H1 (cell line): ENCODE data around the gene GET3. TPM values are rescaled to one million over a fixed set of nuclear protein-coding genes. Genes with fewer than 3 reads are reported as not detected.
A peak's percentile ranks its signal among the peaks of the same experiment; 100 is the strongest.

Source experiments
- CTCF ChIA-PET: fragments of 300-600 bp; sonication (Branson Sonifier 250); formaldehyde crosslinking; loops from one replicate; lab custom pipeline; 2021; ENCODE audit not compliant: partially characterized antibody; lab: Charles Lee
- POLR2A ChIA-PET: fragments of 300-600 bp; sonication (Branson Sonifier 250); formaldehyde crosslinking; loops from one replicate; lab custom pipeline; 2021; ENCODE audit warnings: inconsistent platforms; ENCODE audit not compliant: partially characterized antibody; lab: Charles Lee
- DNase-seq, 2 experiments: peaks; one replicate each; pipeline versions ENCODE4 v3.0.0 to v3.0.0-alpha.2; 2010 to 2022; ENCODE audit warnings: low spot score in 2 of 2, low read depth in 1 of 2, mixed read lengths in 1 of 2
- FAIRE-seq: peaks from 2 replicates; lab custom pipeline; 2011; peaks lifted over from hg19 to GRCh38; lab: Jason Lieb, UNC
- H2AFZ ChIP-seq: 2 replicates; pipeline ENCODE4 v1.8.1; 2012; ENCODE audit warnings: low read length, inconsistent platforms
- H2AK5ac ChIP-seq: 2 replicates; pipeline ENCODE4 v1.6.1; 2013; ENCODE audit warnings: low read depth, low read length
- H2BK120ac ChIP-seq: replicated peaks from 2 replicates; pipeline ENCODE3; 2013; ENCODE audit warnings: low read depth, low read length, inconsistent platforms
- H2BK12ac ChIP-seq: 2 replicates; pipeline ENCODE4 v1.6.1; 2013; ENCODE audit warnings: low read depth, low read length
- H2BK15ac ChIP-seq: 2 replicates; pipeline ENCODE4 v1.6.1; 2013; ENCODE audit warnings: low read length
- H2BK20ac ChIP-seq: 2 replicates; pipeline ENCODE4 v1.6.1; 2013; ENCODE audit warnings: low read length
- H2BK5ac ChIP-seq: 2 replicates; pipeline ENCODE4 v1.6.1; 2013; ENCODE audit warnings: low read depth, low read length
- H3K14ac ChIP-seq: 2 replicates; pipeline ENCODE4 v1.6.1; 2013; ENCODE audit warnings: inconsistent platforms; ENCODE audit not compliant: insufficient read length
- H3K18ac ChIP-seq: 2 replicates; pipeline ENCODE4 v1.6.1; 2013; ENCODE audit warnings: low read length; ENCODE audit errors: extremely low read depth
- H3K23ac ChIP-seq: 2 replicates; pipeline ENCODE4 v1.6.1; 2013; ENCODE audit warnings: inconsistent platforms; ENCODE audit not compliant: insufficient read length
- H3K23me2 ChIP-seq: 2 replicates; pipeline ENCODE4 v1.6.1; 2013; ENCODE audit warnings: low read depth, low read length
- H3K27ac ChIP-seq: 2 replicates; pipeline ENCODE4 v1.6.1; 2011; ENCODE audit warnings: low read depth, low read length, inconsistent platforms
- H3K27me3 ChIP-seq, 4 experiments: replicated peaks in 1 of 4; 1 replicate in 1 of 4; 2 replicates in 3 of 4; pipeline versions ENCODE4 v1.6.1 to v1.8.1; 2011 to 2013; ENCODE audit warnings: low read length in 3 of 4, mild to moderate bottlenecking in 3 of 4, inconsistent platforms in 2 of 4, mixed read lengths in 2 of 4, moderate library complexity in 1 of 4; ENCODE audit not compliant: control insufficient read depth in 3 of 4, insufficient read depth in 3 of 4; ENCODE audit errors: extremely low read depth in 1 of 4
- H3K36me3 ChIP-seq, 4 experiments: 2 replicates each; pipeline versions ENCODE4 v1.6.1 to v1.8.1; 2011 to 2013; ENCODE audit warnings: mild to moderate bottlenecking in 4 of 4, low read length in 3 of 4, moderate library complexity in 2 of 4, control low read depth in 1 of 4, inconsistent platforms in 1 of 4; ENCODE audit not compliant: insufficient read depth in 4 of 4, control insufficient read depth in 2 of 4
- H3K4ac ChIP-seq: replicated peaks from 2 replicates; pipeline ENCODE3; 2013; ENCODE audit warnings: low read length, low read depth, mixed read lengths, inconsistent platforms; ENCODE audit not compliant: insufficient read length
- H3K4me1 ChIP-seq, 4 experiments: replicated peaks in 1 of 4; 1 replicate in 1 of 4; 2 replicates in 3 of 4; pipeline versions ENCODE4 v1.6.1 to v1.8.1; 2011 to 2013; ENCODE audit warnings: low read length in 3 of 4, inconsistent platforms in 2 of 4, mixed read lengths in 1 of 4; ENCODE audit not compliant: insufficient read depth in 4 of 4, control insufficient read depth in 3 of 4
- H3K4me2 ChIP-seq, 2 experiments: 2 replicates each; pipeline versions ENCODE4 v1.6.1 to v1.8.1; 2011 to 2013; ENCODE audit warnings: low read depth in 2 of 2, low read length in 2 of 2, control low read depth in 1 of 2, inconsistent platforms in 1 of 2, mild to moderate bottlenecking in 1 of 2; ENCODE audit not compliant: insufficient read depth in 1 of 2
- H3K4me3 ChIP-seq, 4 experiments: fragments of 200-600, 300-600 bp in 1 of 4; sonication (generic), shearing (Covaris generic), sonication (Bioruptor Twin) in 1 of 4; 2 replicates each; pipeline versions ENCODE4 v1.5.1 to v1.8.1; 2011 to 2016; ENCODE audit warnings: low read length in 4 of 4, low read depth in 3 of 4, control low read depth in 2 of 4, inconsistent platforms in 2 of 4, mild to moderate bottlenecking in 2 of 4, mixed read lengths in 1 of 4, moderate library complexity in 1 of 4; ENCODE audit not compliant: insufficient read depth in 2 of 4; ENCODE audit errors: extremely low read depth in 1 of 4
- H3K56ac ChIP-seq: replicated peaks from 2 replicates; pipeline ENCODE3; 2013; ENCODE audit warnings: low read depth, mild to moderate bottlenecking, mixed read lengths, low read length, inconsistent platforms; ENCODE audit not compliant: insufficient read length
- H3K79me1 ChIP-seq: 2 replicates; pipeline ENCODE4 v1.6.1; 2013; ENCODE audit warnings: low read depth, low read length, control low read depth
- H3K79me2 ChIP-seq, 2 experiments: 2 replicates each; pipeline versions ENCODE4 v1.6.1 to v1.8.1; 2012 to 2013; ENCODE audit warnings: low read length in 2 of 2, mild to moderate bottlenecking in 2 of 2, inconsistent platforms in 1 of 2; ENCODE audit not compliant: insufficient read depth in 2 of 2, control insufficient read depth in 1 of 2
- H3K9ac ChIP-seq, 4 experiments: replicated peaks in 1 of 4; 1 replicate in 1 of 4; 2 replicates in 3 of 4; pipeline versions ENCODE4 v1.6.1 to v1.8.1; 2011 to 2013; ENCODE audit warnings: low read depth in 3 of 4, low read length in 3 of 4, control low read depth in 2 of 4, mild to moderate bottlenecking in 2 of 4, moderate library complexity in 2 of 4, inconsistent platforms in 1 of 4; ENCODE audit errors: extremely low read depth in 1 of 4
- H3K9me3 ChIP-seq, 2 experiments: 2 replicates each; pipeline versions ENCODE4 v1.6.1 to v1.8.1; 2012 to 2013; ENCODE audit warnings: mild to moderate bottlenecking in 2 of 2, moderate library complexity in 2 of 2, control low read depth in 1 of 2, inconsistent platforms in 1 of 2, low read depth in 1 of 2, low read length in 1 of 2, mixed read lengths in 1 of 2; ENCODE audit not compliant: insufficient read depth in 2 of 2
- H4K20me1 ChIP-seq, 2 experiments: replicated peaks in 1 of 2; 2 replicates each; pipeline versions ENCODE3 to v1.8.1; 2011 to 2013; ENCODE audit warnings: inconsistent platforms in 2 of 2, low read length in 2 of 2, mild to moderate bottlenecking in 1 of 2; ENCODE audit not compliant: insufficient read depth in 2 of 2, control insufficient read depth in 1 of 2
- H4K5ac ChIP-seq: 2 replicates; pipeline ENCODE4 v1.6.1; 2013; ENCODE audit warnings: low read length, low read depth, mixed read lengths, inconsistent platforms; ENCODE audit not compliant: insufficient read length
- H4K8ac ChIP-seq: 2 replicates; pipeline ENCODE4 v1.8.0; 2013; ENCODE audit warnings: mild to moderate bottlenecking, moderate library complexity, low read length, inconsistent platforms; ENCODE audit not compliant: insufficient read depth; ENCODE audit errors: extremely low read depth
- H4K91ac ChIP-seq: replicated peaks from 2 replicates; pipeline ENCODE3; 2013; ENCODE audit warnings: low read length, mixed read lengths, inconsistent platforms; ENCODE audit not compliant: insufficient read length
- WGBS, 2 experiments: shearing (Covaris generic) in 1 of 2; methylation state at CpG; one replicate each; pipeline versions ENCODE4 v1.1.6 to v1.1.7; 2013 to 2015; ENCODE audit warnings: low lambda C conversion rate in 2 of 2, mixed read lengths in 2 of 2, inconsistent platforms in 1 of 2, low coverage in 1 of 2, missing lambda C conversion rate in 1 of 2; ENCODE audit not compliant: insufficient replicate concordance in 2 of 2, insufficient coverage in 1 of 2, insufficient read length in 1 of 2; ENCODE audit errors: extremely low coverage in 1 of 2, missing lambda C conversion rate in 1 of 2; 5-methylcytosine and 5-hydroxymethylcytosine counted together
- polyA plus RNA-seq, 7 experiments: library from polyadenylated mRNA; depleted of rRNA in 3 of 7; stranded (reverse) in 5 of 7; unstranded in 2 of 7; fragments of >200 nt in 5 of 7; fragments of 200-250 nt in 2 of 7; gene quantifications; 1 replicate in 5 of 7; 2 replicates in 1 of 7; 4 replicates in 1 of 7; pipeline versions ENCODE4 v1.2.1 to v1.2.3, GENCODE V29; 2011 to 2013; ENCODE audit warnings: missing spikeins in 2 of 7, mixed read lengths in 2 of 7
- total RNA-seq: library from RNA; stranded (reverse); fragmentation: NEBNext Ultra II Directional; extraction: Animal tissue kit (Norgen Biotek cat#: 25700); gene quantifications from 2 replicates; pipeline ENCODE4 v1.2.1, GENCODE V29; 2021

Gene GET3
- total and polyA plus RNA-seq, 2 of the 8 experiments (the other 6 are each of a cell fraction or from before 2014, with no cell fraction given), result 105 to 297 TPM

DNA sequence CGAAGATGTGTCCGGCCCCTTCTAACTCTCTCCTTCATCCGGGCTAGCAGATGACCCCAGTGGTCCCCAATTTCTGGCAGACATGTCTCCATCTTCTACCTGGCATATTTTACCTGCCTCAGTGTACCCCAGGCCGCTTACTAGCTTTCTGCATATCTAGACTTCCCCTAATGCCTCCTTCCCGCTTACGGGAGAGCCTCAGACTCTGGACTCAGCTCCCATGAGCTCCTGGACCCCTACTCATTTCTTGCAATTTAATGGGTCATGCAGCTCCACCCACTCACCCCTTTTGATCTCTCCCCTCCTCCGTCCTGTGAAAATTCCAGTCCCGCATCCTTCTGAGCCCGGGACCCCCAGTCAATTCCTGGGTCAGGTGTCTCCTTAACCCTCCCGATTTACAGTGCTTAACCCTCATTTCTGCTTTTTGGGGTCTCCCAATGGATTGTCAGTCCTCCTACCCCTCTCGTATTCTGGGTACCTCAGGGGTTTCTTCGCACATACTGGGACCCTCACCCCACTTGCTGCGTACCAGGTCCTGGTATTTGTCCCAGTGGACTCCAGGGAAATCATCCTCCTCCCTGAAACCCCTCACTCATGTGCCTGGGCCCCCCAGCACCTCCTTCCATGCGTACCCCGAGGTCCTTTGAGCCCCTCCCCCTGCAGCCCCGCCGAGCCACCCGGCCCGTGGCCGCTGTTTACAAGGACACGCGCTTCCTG, 53.5 kb downstream of the GET3 start:
- no peaks in the 10 kb centered on the region for H3K79me2 ChIP-seq

More for the DNA sequence above, 53.5 kb downstream of the GET3 start:
- no peak overlapping the region for H2BK5ac ChIP-seq
- H4K8ac ChIP-seq, result no peak overlapping the region
- H3K23me2 ChIP-seq, result peaks cover 29% of the 10 kb centered on the region
- H2AFZ ChIP-seq, result no peak overlapping the region
- peak overlapping the region; percentile 74 to 97 for H3K4me2 ChIP-seq
- H3K4me3 ChIP-seq, result peak overlapping the region; percentile 46 to 71 (median 54)
- H3K18ac ChIP-seq, result no peak overlapping the region
- 12% methylated on average over 14 of the region's 22 CpGs; no CpG with 5 or more reads in 1 of the 2 experiments for whole genome bisulfite sequencing, 2 experiments
- no peak overlapping the region for H2BK15ac ChIP-seq
- ChIA-PET POLR2A (interaction anchor here (0.8 to 15.2 kb wide), 15 partner anchors 10 to 110 kb away, joined by 3 to 317 read pairs (median 7); partner anchors contain the start of genes DNASE2, GET3, HOOK2 and PRDX2), CTCF (interaction anchor here (1.1 to 17.9 kb wide), 5 partner anchors 11 to 30 kb away, joined by 3 to 288 read pairs (median 14); partner anchors contain the start of genes RNASEH2A and THSD8)
- H3K9ac ChIP-seq, result no peak overlapping the region
- H3K36me3 ChIP-seq, result no peaks in the 10 kb centered on the region
- FAIRE-seq, result no peak
- no peak overlapping the region for H3K27ac ChIP-seq
- H3K56ac ChIP-seq, result no peak overlapping the region
- H3K27me3 ChIP-seq, result peaks cover 0 to 18% (median 13%) of the 10 kb centered on the region in 4 experiments; a peak in 5 of 7 replicates
- no peak overlapping the region for H3K23ac ChIP-seq
- no peaks in the 10 kb centered on the region for H4K20me1 ChIP-seq
- H4K5ac ChIP-seq, result no peak overlapping the region
- H2BK120ac ChIP-seq, result no peak overlapping the region
- H3K4me1 ChIP-seq, result peaks cover 6 to 32% (median 22%) of the 10 kb centered on the region in 4 experiments
- no peak overlapping the region for H3K4ac ChIP-seq
- no peak overlapping the region for H4K91ac ChIP-seq
- H2BK20ac ChIP-seq, result no peak overlapping the region
- no peak overlapping the region for H2BK12ac ChIP-seq
- no peak overlapping the region; the same call in 1 of the 2 replicates for H2AK5ac ChIP-seq
- no peaks in the 10 kb centered on the region for H3K79me1 ChIP-seq
- no peaks in the 10 kb centered on the region for H3K9me3 ChIP-seq
- no peak for DNase-seq
- no peak overlapping the region for H3K14ac ChIP-seq
